HTR-8/SVneo (cell line): Measurements from ENCODE around the gene CCIN.
"Not testable (repeated sequence)": the region's sequence is repeated elsewhere in the genome, so short reads cannot be mapped to it uniquely, and the experiment has no call there.

Source experiments
- DNase-seq: peaks from one replicate; pipeline ENCODE4 v3.0.0; 2011; ENCODE audit warnings: low spot score, mixed read lengths; ENCODE audit not compliant: insufficient read length
- FAIRE-seq: peaks from 2 replicates; lab custom pipeline; 2011; peaks lifted over from hg19 to GRCh38; lab: Jason Lieb, UNC

CCIN gene

DNA sequence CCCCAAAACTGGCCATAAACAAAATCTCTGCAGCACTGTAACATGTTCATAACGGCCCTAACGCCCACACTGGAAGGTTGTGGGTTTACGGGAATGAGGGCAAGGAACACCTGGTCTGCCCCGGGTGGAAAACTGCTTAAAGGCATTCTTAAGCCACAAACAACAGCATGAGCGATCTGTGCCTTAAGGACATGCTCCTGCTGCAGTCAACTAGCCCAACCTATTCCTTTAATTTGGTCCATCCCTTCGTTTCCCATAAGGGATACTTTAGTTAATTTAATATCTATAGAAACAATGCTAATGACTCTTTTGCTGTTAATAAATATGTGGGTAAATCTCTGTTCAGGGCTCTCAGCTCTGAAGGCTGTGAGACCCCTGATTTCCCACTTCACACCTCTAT lies 11.1 kb downstream of the CCIN start:
- not testable (repeated sequence) for DNase-seq

DNA sequence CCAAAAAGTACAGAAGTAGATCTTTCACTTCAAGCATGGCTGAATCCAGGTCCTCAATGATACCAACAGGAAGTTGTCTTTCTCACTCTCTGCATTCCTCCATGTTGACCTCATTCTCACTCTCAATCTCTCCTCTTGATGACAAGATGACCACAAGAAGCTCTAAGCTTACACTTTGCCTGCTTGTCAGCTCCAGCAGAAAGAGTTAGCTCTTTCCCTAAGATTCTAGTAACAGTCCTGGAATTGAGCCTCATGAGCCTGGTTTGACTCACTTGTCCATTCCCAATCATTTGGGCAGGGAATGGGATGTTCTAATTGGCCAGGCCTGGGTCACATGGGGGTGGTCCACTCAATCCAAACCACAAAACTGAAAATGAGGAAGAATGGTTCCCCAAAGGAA lies 18.2 kb downstream of the CCIN start:
- DNase-seq, result no peak
- FAIRE-seq, result no peak

More for the DNA sequence above, 11.1 kb downstream of the CCIN start:
- FAIRE-seq, result not testable (repeated sequence)

DNA sequence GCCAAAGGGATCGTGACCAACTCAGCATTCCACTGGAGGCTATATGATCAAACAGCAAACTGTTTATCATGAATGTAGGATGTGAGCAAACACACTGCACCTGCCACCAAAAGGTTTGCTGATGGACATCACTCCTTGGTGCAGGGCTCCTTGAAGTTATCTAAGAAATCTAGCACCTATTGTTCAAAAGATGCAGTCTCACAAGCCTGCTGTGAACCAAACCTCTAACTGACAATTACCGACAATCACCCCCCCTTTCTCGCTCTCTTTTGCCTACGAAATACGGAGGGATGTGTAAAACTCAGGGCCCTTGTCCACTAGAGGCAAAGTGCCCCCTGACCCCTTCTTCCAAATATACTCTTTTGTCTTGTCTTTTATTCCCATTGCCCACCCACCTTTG lies 19.0 kb downstream of the CCIN start:
- FAIRE-seq, result no peak
- DNase-seq, result no peak

DNA sequence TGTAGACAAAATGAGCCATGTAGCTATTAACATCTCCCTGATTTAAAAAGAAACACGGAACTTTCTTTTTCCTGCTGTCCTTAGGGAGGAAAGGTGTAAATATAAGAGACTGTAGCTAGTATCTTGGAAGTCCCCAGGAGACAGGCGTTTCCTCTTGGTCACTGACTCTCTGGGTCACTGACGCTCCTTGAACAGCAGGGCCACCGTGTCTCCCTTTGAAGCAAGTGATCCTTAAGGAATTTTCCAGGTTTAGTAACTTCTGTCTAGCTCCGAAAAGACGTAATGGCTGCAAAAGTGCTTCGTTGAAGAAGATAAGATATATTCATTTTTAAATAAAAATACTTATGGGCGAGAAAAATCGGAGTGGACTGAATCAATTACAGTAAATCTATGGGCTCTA lies 20.8 kb downstream of the CCIN start:
- no peak for FAIRE-seq
- no peak for DNase-seq

DNA sequence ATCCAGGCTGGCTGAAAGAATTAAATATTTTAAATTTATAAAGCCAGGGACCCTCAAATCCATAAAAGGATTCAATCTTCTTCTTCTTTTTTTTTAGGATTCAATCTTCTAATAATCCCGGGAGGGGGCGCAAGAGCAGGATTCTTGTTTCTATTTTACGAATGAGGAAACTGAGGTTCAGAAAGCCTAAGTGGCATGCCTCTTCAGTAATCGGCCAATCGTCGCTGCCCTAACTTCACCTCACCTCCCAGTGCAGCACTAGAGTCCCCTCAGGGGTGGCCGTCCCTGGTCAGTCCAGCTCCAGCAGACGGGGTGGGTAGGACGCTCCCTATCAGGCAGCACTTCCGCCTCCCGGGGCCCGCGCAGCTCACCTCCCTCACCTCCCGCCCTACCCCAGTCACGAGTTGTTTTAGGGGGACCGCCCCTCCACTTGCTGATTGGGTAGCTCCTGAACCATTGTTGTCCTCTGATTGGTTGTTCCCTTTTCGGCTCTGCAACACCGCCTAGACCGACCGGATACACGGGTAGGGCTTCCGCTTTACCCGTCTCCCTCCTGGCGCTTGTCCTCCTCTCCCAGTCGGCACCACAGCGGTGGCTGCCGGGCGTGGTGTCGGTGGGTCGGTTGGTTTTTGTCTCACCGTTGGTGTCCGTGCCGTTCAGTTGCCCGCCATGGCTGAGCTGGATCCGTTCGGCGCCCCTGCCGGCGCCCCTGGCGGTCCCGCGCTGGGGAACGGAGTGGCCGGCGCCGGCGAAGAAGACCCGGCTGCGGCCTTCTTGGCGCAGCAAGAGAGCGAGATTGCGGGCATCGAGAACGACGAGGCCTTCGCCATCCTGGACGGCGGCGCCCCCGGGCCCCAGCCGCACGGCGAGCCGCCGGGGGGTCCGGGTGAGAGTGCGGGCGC lies 21.5 kb downstream of the CCIN start, which contains the start of gene CLTA:
Gene CLTA (plus strand): TSS at position 534 of the 902 bp plus-strand sequence. CDS start 136 bp downstream, at position 670.
- FAIRE-seq (peak; percentile 93), DNase-seq (peak; percentile 99)

DNA sequence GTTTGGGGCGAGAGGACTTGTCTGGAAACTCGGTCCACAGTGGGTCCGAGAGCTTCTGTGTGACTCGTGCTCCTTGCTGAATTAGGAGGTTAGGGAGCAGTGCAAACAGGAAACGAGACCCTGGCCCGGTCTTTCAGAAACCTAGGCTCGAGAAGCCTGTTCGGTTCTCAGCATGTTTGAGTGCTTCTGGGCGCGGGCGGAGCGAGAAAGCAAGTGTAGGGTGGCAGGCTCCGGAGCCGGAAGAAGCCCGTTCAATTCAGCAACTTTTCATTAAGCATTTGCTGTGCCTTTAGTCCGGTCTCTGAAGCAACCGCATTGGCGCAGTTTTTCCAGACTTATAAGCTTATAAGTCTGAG lies 22.1 kb downstream of the CCIN start:
- FAIRE-seq, result no peak
- DNase-seq, result no peak

DNA sequence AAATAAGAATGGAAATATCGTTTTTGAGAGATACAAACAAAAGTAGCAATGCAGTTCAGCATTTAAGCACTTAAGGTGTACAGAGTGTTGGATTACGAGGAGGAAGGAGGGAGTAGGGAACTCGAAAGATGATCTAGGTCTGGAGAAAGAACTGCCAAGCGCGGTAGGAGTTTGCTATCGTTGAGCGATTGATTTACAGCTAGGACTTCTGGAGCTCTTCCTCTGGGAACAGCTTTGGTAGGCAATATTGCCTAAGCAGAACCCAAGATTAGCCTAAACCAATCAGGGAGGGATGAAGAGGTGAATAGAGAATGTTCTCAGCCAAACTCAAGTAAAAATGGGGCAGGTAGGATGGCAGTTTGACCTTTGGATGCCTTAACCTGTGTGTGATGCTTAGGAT lies 22.5 kb downstream of the CCIN start:
- DNase-seq (no peak), FAIRE-seq (no peak)

DNA sequence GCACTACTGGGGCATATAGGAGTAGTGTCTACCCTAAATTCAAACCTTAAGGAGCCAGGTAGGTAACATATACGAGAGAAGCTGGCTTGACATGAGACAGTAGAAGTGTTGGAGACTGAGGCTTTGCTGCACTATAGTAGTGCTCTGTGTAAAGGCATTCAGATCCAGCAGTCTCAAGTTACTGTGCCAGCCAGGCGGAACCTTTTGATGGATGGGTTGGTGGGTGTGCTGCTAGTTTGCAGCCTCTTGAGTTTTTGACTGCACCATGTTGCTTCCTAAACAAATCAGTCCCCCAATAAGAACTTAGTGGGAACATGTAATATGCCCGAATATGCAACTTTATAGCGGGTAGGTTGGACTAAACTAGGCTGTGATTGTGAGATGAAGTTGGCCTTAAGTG lies 23.0 kb downstream of the CCIN start:
- DNase-seq (no peak), FAIRE-seq (no peak)

DNA sequence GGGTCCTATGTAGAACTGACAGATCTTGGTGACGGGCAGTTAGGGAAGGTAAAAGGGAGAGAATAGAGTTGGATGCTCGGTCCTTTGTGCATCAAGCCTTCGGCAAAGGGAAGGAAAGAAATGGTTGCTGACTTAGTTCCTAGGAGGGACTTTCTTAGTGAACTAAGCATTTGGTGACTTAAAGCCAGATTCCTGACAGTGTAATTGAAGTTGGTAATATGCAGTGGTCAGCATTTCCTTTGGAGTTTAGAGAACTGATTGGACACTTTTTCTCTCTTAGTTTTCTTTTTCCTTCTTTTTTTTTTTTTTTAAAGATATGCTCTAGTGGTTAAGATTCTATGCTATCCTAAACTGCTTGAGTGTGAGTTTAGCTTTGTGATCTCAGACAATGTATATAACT lies 23.8 kb downstream of the CCIN start:
- FAIRE-seq (no peak), DNase-seq (no peak)

DNA sequence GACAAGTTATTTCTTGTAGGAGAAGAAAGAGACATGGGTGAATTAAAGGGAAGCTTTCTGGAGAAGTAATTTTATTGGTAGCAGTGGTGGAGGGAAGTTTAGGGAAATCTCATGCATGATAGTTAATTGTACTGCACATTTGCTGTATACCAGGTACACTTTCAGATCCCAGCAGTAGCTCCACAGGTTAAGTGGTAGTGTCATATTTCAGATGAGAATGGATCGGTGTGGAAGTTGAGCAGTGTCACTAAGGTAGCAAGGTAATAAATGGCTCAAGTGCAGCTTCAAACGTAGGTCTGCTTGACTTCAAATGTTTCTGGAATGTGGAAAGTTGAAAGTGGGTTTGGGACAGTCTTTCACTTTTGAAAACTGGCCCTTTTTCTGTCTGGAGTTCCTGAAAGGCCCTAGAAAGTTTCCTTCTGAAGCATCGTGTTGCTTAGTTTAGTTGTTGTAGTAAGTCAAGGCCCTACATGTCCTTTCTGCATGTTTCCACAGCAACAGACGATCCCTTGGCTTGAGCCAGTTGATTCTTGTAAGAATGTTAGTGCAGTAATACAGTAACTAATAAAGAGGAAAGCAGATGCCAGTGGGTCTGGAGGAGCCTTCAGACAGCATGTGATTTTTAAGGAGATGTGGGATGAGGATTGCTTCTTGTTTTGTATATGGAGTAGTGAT lies 25.3 kb downstream of the CCIN start:
- DNase-seq, result no peak
- FAIRE-seq, result no peak

DNA sequence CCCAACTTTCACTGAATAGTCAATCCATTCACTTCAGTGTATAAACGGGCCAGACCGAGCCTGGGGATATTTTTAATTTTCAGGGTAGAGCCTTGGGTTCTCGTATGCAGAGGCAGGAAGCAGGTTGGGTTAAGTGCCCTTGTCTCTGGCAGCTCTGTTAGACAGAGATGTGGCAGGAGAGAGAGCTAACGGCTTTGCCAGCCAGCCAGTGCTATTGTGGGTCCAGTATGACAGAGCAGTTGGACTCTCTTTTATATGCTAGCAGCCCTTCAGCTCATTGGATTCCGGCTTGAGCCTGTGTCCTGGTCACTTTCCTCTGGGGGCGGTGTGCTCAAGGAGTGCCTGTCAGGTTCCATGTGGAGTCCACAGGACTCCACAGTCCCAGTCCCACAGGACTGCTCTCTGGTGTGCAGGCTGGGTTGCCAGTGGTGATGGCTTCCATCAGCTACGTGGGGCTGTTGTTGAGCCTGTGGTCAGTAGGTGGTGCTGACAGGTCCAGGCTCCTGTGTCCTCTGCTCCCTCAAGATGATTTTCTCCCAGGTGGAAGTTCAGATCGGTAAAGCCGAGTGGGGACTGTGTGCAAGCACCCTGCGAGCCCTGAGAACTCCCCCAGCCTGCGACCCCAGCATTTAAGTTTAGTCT lies 35.8 kb downstream of the CCIN start:
- FAIRE-seq (peak; percentile 38), DNase-seq (no peak)

DNA sequence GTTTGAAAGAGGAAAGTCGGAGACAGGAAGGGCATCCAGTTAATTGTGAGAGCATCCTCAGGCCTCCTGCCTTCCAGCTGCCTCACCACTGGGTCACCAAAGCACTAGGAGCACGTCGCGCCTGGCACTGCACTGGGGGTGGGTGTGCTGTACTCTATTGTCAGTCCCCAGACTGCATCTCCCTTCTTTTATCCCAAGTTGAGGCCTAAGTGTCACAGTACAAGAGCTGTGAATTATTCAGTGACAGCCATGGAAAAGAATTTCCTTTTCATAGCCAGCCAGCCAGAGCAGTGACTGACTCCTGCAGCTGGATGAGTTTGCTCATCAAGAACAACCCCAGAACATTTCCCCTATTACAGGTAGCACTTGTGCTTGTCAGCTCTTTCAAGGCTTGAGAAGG lies 37.8 kb downstream of the CCIN start:
- no peak for FAIRE-seq
- DNase-seq, result no peak

DNA sequence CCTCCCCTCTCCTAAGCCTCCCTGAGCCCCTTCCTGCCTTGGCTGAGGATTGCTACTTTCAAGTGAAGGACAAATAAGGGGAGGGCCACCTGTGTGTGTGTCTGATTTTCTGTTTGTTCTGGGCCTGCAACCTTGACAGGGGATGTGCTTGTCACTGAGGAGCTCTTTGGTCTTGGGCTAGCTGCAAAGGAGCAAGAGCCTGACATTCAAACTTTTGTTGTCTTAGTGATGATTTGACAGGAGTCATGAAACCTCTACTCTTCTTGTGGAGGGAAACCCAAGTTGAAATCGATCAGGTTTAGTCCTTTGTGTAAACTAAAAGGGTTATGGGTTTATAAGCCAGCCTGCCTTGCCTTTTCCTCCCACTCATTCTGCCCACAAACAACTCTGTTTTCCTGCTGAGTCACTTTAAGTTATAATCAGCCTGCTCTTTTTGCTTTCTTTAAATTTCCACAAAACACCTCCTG lies 38.4 kb downstream of the CCIN start:
- DNase-seq (no peak), FAIRE-seq (no peak)

DNA sequence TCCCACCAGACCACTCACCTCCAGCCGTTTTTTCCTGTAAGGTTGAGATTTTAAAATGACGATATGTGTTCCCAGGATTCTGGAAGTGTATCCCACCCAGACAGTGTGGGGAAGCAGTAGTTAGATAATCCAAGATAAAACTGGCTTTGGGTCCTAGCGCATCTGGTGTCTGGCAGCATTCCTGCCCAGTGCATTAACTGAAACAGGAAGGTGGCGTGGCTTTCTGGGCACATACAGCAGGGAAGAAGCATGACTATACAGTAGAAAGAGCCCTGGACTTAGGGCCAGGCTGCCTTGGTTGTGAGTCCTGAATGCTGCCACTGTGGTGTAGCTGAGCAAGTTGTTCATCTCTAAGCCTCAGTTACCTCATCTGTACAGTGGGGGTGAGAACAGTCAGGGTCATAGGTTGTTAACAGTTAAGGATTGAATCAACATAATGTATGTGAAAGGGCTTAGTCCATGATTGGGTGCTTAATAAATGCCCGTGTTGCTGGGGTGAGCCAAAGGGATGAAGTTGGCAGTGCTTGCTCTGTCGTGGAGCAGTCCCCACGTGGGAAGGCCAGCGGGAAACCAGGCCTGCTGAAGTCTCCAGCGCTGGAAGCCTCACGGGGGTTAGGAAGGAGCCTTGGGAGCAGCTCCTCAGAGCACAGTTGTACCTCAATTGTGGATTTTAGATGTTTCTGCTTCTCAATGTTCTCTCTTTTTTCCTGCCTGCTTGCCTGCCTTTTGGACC lies 39.5 kb downstream of the CCIN start:
- DNase-seq (no peak), FAIRE-seq (no peak)

DNA sequence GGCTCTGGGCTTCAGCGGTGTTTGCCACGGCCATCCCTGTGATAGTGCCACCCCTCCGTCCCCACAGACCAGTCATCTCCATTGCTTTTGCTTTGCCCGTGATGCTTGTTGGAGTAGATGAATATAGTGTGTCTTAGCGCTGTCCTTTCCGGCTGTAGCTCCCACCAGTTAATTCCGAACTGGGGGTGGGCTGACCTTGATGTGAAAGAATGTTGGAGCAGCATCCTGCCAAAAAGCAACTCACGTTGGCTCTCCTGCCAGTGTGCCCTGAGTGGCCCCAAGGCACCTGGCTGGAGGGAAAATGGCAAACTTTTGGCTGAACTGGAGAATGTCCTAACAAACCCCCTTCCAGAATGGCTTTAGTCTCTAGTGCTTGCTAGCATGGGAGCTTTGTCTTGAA lies 41.5 kb downstream of the CCIN start:
- FAIRE-seq, result no peak
- DNase-seq, result no peak

DNA sequence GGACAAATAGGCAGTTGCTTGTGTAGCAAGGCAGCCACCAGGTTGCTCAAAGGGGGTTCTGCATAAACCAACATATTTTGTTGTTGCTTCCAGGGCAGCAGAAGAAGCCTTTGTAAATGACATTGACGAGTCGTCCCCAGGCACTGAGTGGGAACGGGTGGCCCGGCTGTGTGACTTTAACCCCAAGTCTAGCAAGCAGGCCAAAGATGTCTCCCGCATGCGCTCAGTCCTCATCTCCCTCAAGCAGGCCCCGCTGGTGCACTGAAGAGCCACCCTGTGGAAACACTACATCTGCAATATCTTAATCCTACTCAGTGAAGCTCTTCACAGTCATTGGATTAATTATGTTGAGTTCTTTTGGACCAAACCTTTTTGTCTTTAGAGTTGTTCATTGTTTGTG lies 42.3 kb downstream of the CCIN start:
- FAIRE-seq (no peak), DNase-seq (no peak)

DNA sequence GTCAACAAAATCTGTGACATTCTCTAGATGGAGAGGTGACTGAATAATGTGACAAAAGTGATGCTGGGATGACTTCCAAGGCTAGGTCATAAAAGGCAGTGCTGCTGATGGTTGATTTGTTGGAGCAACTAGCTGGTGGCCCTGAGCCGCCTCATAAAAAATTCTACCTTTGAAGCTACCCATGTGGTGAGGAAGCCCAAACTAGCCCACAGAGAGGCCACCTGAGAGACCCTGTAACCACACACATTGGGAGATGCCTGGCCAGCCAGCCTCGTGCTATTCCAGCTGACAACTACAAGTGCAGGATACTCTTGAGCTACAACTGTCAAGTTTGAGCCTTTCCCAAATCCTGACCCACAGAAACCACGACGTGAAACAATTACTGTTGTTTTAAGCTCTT lies 44.2 kb downstream of the CCIN start:
- no peak for FAIRE-seq
- no peak for DNase-seq

DNA sequence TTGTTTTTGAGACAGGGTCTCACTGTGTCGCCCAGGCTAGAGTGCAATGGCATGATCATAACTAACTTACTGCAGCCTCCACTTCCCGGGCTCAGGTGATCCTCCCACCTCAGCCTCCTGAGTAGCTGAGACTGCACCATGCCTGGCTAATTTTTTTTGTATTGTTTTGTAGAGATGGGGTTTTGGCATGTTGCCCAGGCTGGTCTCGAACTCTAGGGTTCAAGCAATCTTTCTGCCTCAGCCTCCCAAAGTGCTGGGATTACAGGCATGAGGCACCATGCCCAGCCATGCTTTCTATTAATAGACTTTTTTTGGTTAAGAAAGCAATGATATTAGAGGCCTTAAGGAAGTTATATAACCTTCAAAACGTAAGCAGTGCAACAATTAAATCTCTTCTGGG lies 44.8 kb downstream of the CCIN start:
- no peak for FAIRE-seq
- DNase-seq, result no peak

DNA sequence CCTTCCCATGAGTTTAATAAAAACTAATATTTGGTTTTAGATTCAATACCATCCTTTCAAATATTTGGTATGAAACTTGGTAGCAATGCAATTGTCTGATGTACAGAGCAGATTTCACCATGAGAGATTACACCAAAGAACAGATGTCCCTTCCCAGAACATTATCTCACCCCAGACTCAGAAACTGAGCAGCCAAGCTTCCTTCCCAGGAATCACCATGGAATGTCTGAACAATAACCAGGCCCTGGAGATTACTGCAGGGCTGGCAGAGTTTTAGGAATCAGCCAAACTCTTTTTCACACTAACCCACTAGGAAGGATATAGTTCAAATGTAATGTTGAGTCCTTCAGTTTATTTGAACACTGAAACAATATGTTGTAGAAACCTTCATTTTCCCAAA lies 45.4 kb downstream of the CCIN start:
- no peak for FAIRE-seq

DNA sequence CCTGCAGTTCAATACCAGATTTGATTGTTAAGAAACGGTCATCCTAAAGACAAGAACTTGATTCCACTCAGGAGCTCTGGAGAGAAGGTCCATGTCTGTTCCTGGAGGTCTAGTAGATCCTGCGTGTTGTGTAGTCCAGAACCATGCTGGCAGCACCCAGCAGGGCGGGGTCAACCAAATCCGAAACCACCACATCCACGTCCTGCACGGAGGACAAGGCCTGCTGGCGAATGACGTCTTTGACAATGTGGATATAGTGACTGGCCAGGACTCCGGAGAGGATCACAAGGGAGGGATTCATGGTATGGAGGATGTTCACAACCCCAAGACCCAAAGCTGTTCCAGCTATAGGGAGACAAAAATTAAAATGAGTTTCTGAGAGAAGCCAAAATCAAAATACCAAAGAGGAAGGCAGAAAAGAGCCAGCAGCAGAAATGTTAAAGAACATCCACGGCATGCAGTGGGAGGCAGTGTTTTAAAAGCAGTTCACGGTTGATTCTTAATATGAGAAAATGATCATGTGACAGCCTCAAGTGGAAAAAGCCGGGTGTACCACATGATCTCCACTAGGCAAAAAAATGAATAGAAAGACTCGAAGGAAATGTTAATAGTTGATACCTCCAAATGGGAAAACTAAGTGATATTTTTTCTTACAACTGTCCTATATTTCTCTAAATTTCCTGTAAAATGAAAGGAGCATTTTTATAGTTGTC lies 48.2 kb downstream of the CCIN start:
- no peak for DNase-seq
- FAIRE-seq, result no peak

More for the DNA sequence above, 45.4 kb downstream of the CCIN start:
- DNase-seq, result no peak
